HepG2 (cell line): Measurements from ENCODE around the gene ASTN2. TPM values are rescaled to one million over a fixed set of nuclear protein-coding genes. Genes with fewer than 3 reads are reported as not detected.
A peak's percentile ranks its signal among the peaks of the same experiment; 100 is the strongest.

Source experiments
- ATAC-seq: fragments of 200-7000 bp; cut with Tn5 transposase; 3 replicates; pipeline ENCODE4 v1.9.1; 2020; ENCODE audit warnings: mild to moderate bottlenecking, moderate library complexity
- BruUV-seq: library from RNA; stranded (reverse); fragments of 400-500 nt; replicated peaks from 2 replicates; lab custom pipeline; 2021; lab: Mats Ljungman, UMichigan
- CTCF ChIA-PET: fragments of 300-600 bp; formaldehyde crosslinking; extraction: SDS; loops from one replicate; lab custom pipeline; 2021; ENCODE audit warnings: low total read pairs, inconsistent platforms, low intra/inter-chr PET ratio; lab: Yijun Ruan, JAX
- POLR2A ChIA-PET: fragments of 350-600 bp; sonication (Branson Sonifier 250); formaldehyde crosslinking; loops from one replicate; lab custom pipeline; 2020; ENCODE audit warnings: antibody characterized with exemption, inconsistent platforms; lab: Yijun Ruan, JAX
- DNase-seq: peaks from one replicate; pipeline ENCODE4 v3.0.0-alpha.2; 2015; ENCODE audit warnings: low spot score
- FAIRE-seq: peaks from 3 replicates; lab custom pipeline; 2011; peaks lifted over from hg19 to GRCh38; lab: Jason Lieb, UNC
- H2AFZ ChIP-seq: one replicate; pipeline ENCODE4 v1.6.1; 2011; ENCODE audit warnings: low read length, inconsistent platforms
- H3K27ac ChIP-seq: fragments of 300-600 bp; 3 replicates; pipeline ENCODE4 v1.8.0; 2011; ENCODE audit warnings: mixed run types, mild to moderate bottlenecking, mixed read lengths, low read length, inconsistent platforms; ENCODE audit not compliant: insufficient read depth; ENCODE audit errors: extremely low read length
- H3K27me3 ChIP-seq, 2 experiments: fragments of 200-600 bp in 1 of 2; 2 replicates in 1 of 2; 3 replicates in 1 of 2; pipeline versions ENCODE4 v1.6.0 to v1.8.0; 2011; ENCODE audit warnings: low read length in 2 of 2, mild to moderate bottlenecking in 2 of 2, moderate library complexity in 2 of 2, inconsistent platforms in 1 of 2; ENCODE audit not compliant: insufficient read depth in 2 of 2, control insufficient read depth in 1 of 2
- H3K36me3 ChIP-seq, 2 experiments: fragments of 200-600 bp in 1 of 2; replicated peaks in 1 of 2; 2 replicates in 1 of 2; 3 replicates in 1 of 2; pipeline versions ENCODE4 v1.5.1 to v1.8.0; 2011; ENCODE audit warnings: low read length in 2 of 2, inconsistent platforms in 1 of 2; ENCODE audit not compliant: insufficient read depth in 2 of 2, control insufficient read depth in 1 of 2
- H3K4me1 ChIP-seq: 2 replicates; pipeline ENCODE4 v1.5.1; 2012; ENCODE audit warnings: low read length, inconsistent platforms; ENCODE audit not compliant: insufficient read depth
- H3K4me2 ChIP-seq: 2 replicates; pipeline ENCODE4 v1.6.0; 2011; ENCODE audit warnings: low read depth, low read length, inconsistent platforms
- H3K4me3 ChIP-seq, 3 experiments: fragments of 200-600 bp in 1 of 3; sonication (generic), shearing (Covaris generic) in 1 of 3; replicated peaks in 1 of 3; 2 replicates each; pipeline ENCODE4 v1.5.1; 2011 to 2016; ENCODE audit warnings: low read length in 3 of 3, inconsistent platforms in 2 of 3, low read depth in 2 of 3, mild to moderate bottlenecking in 2 of 3, control low read depth in 1 of 3, mixed read lengths in 1 of 3; ENCODE audit not compliant: insufficient read depth in 1 of 3
- H3K79me2 ChIP-seq: one replicate; pipeline ENCODE4 v1.6.1; 2011; ENCODE audit warnings: low read length, inconsistent platforms; ENCODE audit not compliant: insufficient read depth
- H3K9ac ChIP-seq: 2 replicates; pipeline ENCODE4 v1.6.0; 2011; ENCODE audit warnings: mild to moderate bottlenecking, low read depth, low read length, inconsistent platforms; ENCODE audit not compliant: insufficient read depth
- H3K9me3 ChIP-seq: 2 replicates; pipeline ENCODE4 v1.5.1; 2012; ENCODE audit warnings: mild to moderate bottlenecking, low read length
- H4K20me1 ChIP-seq: 2 replicates; pipeline ENCODE4 v1.6.0; 2011; ENCODE audit warnings: inconsistent platforms, mild to moderate bottlenecking, low read length, moderate library complexity; ENCODE audit not compliant: insufficient read depth
- AGO1 ChIP-seq: fragments of 200-400 bp; formaldehyde crosslinking; IDR thresholded peaks from 2 replicates; pipeline ENCODE4 v1.6.1; 2017; ENCODE audit warnings: mild to moderate bottlenecking, low read depth, low read length, moderate library complexity; ENCODE audit not compliant: poor library complexity, severe bottlenecking
- ATF4 ChIP-seq, 2 experiments: fragments of 450-650 bp in 1 of 2; sonication (generic) in 1 of 2; formaldehyde crosslinking; IDR thresholded peaks; 2 replicates each; pipeline versions ENCODE4 v1.5.0 to v1.8.0; 2020 to 2022; ENCODE audit warnings: mild to moderate bottlenecking in 1 of 2, missing genetic modification reagents in 1 of 2
- GLMP ChIP-seq: sonication (generic); formaldehyde crosslinking; IDR thresholded peaks from 2 replicates; pipeline ENCODE4 v1.9.0; 2021; ENCODE audit warnings: missing genetic modification reagents, mild to moderate bottlenecking, borderline replicate concordance
- KDM5A ChIP-seq: fragments of 200-600 bp; sonication (generic); IDR thresholded peaks from 2 replicates; pipeline ENCODE4 v1.7.0; 2018; ENCODE audit warnings: antibody characterized with exemption, mild to moderate bottlenecking, low read length, borderline replicate concordance
- MAFF ChIP-seq: IDR thresholded peaks from 2 replicates; pipeline ENCODE4 v1.6.1; 2011; ENCODE audit warnings: low read depth, low read length, improper control_type of control experiment
- MAFK ChIP-seq, 2 experiments: IDR thresholded peaks in 1 of 2; conservative IDR thresholded peaks in 1 of 2; 2 replicates each; pipeline ENCODE4 v1.6.1; 2011; ENCODE audit warnings: improper control_type of control experiment in 2 of 2, low read length in 2 of 2
- MTA3 ChIP-seq: sonication (generic); formaldehyde crosslinking; IDR thresholded peaks from 2 replicates; pipeline ENCODE4 v1.4.0; 2020; ENCODE audit warnings: missing genetic modification reagents
- PTBP1 ChIP-seq: fragments of 200-400 bp; formaldehyde crosslinking; IDR thresholded peaks from 2 replicates; pipeline ENCODE4 v1.6.1; 2018; ENCODE audit warnings: low read length, low read depth; ENCODE audit not compliant: poor library complexity, severe bottlenecking
- RBFOX2 ChIP-seq: fragments of 200-400 bp; formaldehyde crosslinking; IDR thresholded peaks from 2 replicates; pipeline ENCODE4 v1.6.1; 2017; ENCODE audit warnings: low read depth, mild to moderate bottlenecking, low read length
- WGBS: methylation state at CpG from one replicate; pipeline ENCODE4 v1.1.6; 2017; ENCODE audit warnings: low lambda C conversion rate; 5-methylcytosine and 5-hydroxymethylcytosine counted together
- in situ Hi-C: cut with HindIII; loops from 2 replicates; pipeline ENCODE4 v1.10.0; 2017; ENCODE audit warnings: low pct_unique_long_range_greater_than_20kb; ENCODE audit not compliant: extremely low pct_ligation_motif_present
- intact Hi-C: fragments of 100-400 bp; cut with micrococcal nuclease; formaldehyde crosslinking; loops from one replicate; pipeline ENCODE4 v1.10.0; 2022; ENCODE audit not compliant: unreplicated experiment
- polyA plus RNA-seq, 8 experiments: library from polyadenylated mRNA; depleted of rRNA in 3 of 8; stranded (reverse) in 7 of 8; unstranded in 1 of 8; fragments of >200 nt; fragmentation: Illumina TruSeq in 4 of 8; extraction: Trizol in 4 of 8; gene quantifications; 2 replicates each; pipeline versions ENCODE4 v1.2.1 to v1.2.3, GENCODE V29; 2011 to 2016; ENCODE audit warnings: low read depth in 4 of 8, missing spikeins in 1 of 8, mixed read lengths in 1 of 8; ENCODE audit not compliant: insufficient read depth in 1 of 8
- total RNA-seq, 5 experiments: library from RNA; depleted of rRNA; stranded (reverse); fragments of >200 nt; fragmentation: Illumina TruSeq; extraction: Trizol; gene quantifications; 2 replicates each; pipeline ENCODE4 v1.2.3, GENCODE V29; 2016; ENCODE audit warnings: low read depth in 1 of 5
- TF ChIP-seq, protein P1 (sequence below): sonication (generic); formaldehyde crosslinking; IDR thresholded peaks from 2 replicates; pipeline ENCODE4 v1.5.0; 2020; ENCODE audit warnings: mild to moderate bottlenecking, missing genetic modification reagents, borderline replicate concordance

ASTN2 gene
- total and polyA plus RNA-seq, 2 of the 13 experiments (the other 11 are each of a cell fraction or from before 2014, with no cell fraction given) = 5.2 to 13.5 TPM

- no peak for TF ChIP-seq KDM5A
- TF ChIP-seq GLMP = no peak
- no peak for TF ChIP-seq MTA3 (CRISPR knock-in tag)
- no peak for TF ChIP-seq PTBP1
- TF ChIP-seq ATF4 (CRISPR knock-in tag; IDR thresholded peaks at IDR 0.05) = no peak
- peak; percentile 54 to 60; a peak in 3 of 4 replicates for TF ChIP-seq MAFK (conservative IDR thresholded peaks at IDR 0.05 in 1 of 2, IDR thresholded peaks at IDR 0.05 in 1 of 2; ENCODE audit: low read length in 2 of 2)
- TF ChIP-seq RBFOX2 = no peak
- peak; percentile 48 for TF ChIP-seq MAFF
- TF ChIP-seq AGO1 = no peak
- TF ChIP-seq, protein P1, sequence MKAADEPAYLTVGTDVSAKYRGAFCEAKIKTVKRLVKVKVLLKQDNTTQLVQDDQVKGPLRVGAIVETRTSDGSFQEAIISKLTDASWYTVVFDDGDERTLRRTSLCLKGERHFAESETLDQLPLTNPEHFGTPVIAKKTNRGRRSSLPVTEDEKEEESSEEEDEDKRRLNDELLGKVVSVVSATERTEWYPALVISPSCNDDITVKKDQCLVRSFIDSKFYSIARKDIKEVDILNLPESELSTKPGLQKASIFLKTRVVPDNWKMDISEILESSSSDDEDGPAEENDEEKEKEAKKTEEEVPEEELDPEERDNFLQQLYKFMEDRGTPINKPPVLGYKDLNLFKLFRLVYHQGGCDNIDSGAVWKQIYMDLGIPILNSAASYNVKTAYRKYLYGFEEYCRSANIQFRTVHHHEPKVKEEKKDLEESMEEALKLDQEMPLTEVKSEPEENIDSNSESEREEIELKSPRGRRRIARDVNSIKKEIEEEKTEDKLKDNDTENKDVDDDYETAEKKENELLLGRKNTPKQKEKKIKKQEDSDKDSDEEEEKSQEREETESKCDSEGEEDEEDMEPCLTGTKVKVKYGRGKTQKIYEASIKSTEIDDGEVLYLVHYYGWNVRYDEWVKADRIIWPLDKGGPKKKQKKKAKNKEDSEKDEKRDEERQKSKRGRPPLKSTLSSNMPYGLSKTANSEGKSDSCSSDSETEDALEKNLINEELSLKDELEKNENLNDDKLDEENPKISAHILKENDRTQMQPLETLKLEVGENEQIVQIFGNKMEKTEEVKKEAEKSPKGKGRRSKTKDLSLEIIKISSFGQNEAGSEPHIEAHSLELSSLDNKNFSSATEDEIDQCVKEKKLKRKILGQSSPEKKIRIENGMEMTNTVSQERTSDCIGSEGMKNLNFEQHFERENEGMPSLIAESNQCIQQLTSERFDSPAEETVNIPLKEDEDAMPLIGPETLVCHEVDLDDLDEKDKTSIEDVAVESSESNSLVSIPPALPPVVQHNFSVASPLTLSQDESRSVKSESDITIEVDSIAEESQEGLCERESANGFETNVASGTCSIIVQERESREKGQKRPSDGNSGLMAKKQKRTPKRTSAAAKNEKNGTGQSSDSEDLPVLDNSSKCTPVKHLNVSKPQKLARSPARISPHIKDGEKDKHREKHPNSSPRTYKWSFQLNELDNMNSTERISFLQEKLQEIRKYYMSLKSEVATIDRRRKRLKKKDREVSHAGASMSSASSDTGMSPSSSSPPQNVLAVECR = no peak
- Histone ChIP-seq H3K79me2 (no peaks in the 10 kb centered on the region), H3K36me3 (no peaks in the 10 kb centered on the region), H3K9ac (no peak overlapping the region), H3K27me3 (no peaks in the 10 kb centered on the region), H2AFZ (no peak overlapping the region), H3K4me2 (no peak overlapping the region), H3K4me1 (no peaks in the 10 kb centered on the region), H4K20me1 (no peaks in the 10 kb centered on the region), H3K9me3 (no peaks in the 10 kb centered on the region), H3K27ac (no peak overlapping the region), H3K4me3 (no peak overlapping the region)
- DNase-seq (no peak), ATAC-seq (no peak), FAIRE-seq (no peak)
- WGBS = 0% methylated on average over 1 of the region's 1 CpG
- POLR2A ChIA-PET = no interaction called here
- CTCF ChIA-PET = no interaction called here
- intact Hi-C loops = no loop called here
- no TSS peak for BruUV-seq
- in situ Hi-C loops = no loop called here
Measured at GRCh38 chr9:117296453-117296852, 118.4 kb downstream of the ASTN2 start.
